Measurements from ENCODE around the gene CUTC. TPM values are rescaled to one million over a fixed set of nuclear protein-coding genes. Genes with fewer than 3 reads are reported as not detected.

CUTC gene
- total and polyA plus RNA-seq, 2 donors from 2014 or later = 16.5 to 19.1 TPM

- Histone ChIP-seq H3K9ac (ENCODE audit: low read length in 3 of 3) (no peak overlapping the region), H3K9me3 (ENCODE audit: control insufficient read depth in 2 of 3, insufficient read depth in 1 of 3, low read length in 3 of 3) (no peaks in the 10 kb centered on the region), H3K4me1 (ENCODE audit: control insufficient read depth in 2 of 3, insufficient read depth in 2 of 3, low read depth in 1 of 3, low read length in 3 of 3) (no peaks in the 10 kb centered on the region), H3K27me3 (ENCODE audit: control insufficient read depth, insufficient read depth, low read length) (no peaks in the 10 kb centered on the region), H3K4me3 (ENCODE audit: low read length in 3 of 3) (no peak overlapping the region), H3K36me3 (ENCODE audit: control insufficient read depth in 2 of 3, insufficient read depth in 3 of 3, low read length in 3 of 3) (peaks cover 4 to 29% (median 24%) of the 10 kb centered on the region in 3 donors), H3K27ac (ENCODE audit: low read depth in 2 of 2, low read length in 2 of 2) (no peak overlapping the region)
- intact Hi-C loops (cut with DNase I) = no loop called here
- no peak for DNase-seq
- no peak for FAIRE-seq
- TF ChIP-seq, protein P1, sequence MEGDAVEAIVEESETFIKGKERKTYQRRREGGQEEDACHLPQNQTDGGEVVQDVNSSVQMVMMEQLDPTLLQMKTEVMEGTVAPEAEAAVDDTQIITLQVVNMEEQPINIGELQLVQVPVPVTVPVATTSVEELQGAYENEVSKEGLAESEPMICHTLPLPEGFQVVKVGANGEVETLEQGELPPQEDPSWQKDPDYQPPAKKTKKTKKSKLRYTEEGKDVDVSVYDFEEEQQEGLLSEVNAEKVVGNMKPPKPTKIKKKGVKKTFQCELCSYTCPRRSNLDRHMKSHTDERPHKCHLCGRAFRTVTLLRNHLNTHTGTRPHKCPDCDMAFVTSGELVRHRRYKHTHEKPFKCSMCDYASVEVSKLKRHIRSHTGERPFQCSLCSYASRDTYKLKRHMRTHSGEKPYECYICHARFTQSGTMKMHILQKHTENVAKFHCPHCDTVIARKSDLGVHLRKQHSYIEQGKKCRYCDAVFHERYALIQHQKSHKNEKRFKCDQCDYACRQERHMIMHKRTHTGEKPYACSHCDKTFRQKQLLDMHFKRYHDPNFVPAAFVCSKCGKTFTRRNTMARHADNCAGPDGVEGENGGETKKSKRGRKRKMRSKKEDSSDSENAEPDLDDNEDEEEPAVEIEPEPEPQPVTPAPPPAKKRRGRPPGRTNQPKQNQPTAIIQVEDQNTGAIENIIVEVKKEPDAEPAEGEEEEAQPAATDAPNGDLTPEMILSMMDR (IDR thresholded peaks at IDR 0.05; ENCODE audit: borderline replicate concordance, extremely low read depth, insufficient read depth) = no peak
These were observed 36.3 kb upstream of the CUTC start for GRCh38 chr10:99695761-99696160.

GRCh38 chr10:99698504-99699080 is 33.4 kb upstream of the CUTC start:
- FAIRE-seq (no peak), DNase-seq (no peak)
- TF ChIP-seq, protein P1 (IDR thresholded peaks at IDR 0.05; ENCODE audit: borderline replicate concordance, extremely low read depth, insufficient read depth) = no peak
- intact Hi-C loops (cut with DNase I) = no loop called here
- Histone ChIP-seq H3K4me1 (ENCODE audit: control insufficient read depth in 2 of 3, insufficient read depth in 2 of 3, low read depth in 1 of 3, low read length in 3 of 3) (no peaks in the 10 kb centered on the region), H3K36me3 (ENCODE audit: control insufficient read depth in 2 of 3, insufficient read depth in 3 of 3, low read length in 3 of 3) (peaks cover 2 to 29% (median 25%) of the 10 kb centered on the region in 3 donors), H3K27me3 (ENCODE audit: control insufficient read depth, insufficient read depth, low read length) (no peaks in the 10 kb centered on the region), H3K9ac (ENCODE audit: low read length in 3 of 3) (no peak overlapping the region), H3K27ac (ENCODE audit: low read depth in 2 of 2, low read length in 2 of 2) (no peak overlapping the region), H3K4me3 (ENCODE audit: low read length in 3 of 3) (no peak overlapping the region), H3K9me3 (ENCODE audit: control insufficient read depth in 2 of 3, insufficient read depth in 1 of 3, low read length in 3 of 3) (no peaks in the 10 kb centered on the region)

DNA sequence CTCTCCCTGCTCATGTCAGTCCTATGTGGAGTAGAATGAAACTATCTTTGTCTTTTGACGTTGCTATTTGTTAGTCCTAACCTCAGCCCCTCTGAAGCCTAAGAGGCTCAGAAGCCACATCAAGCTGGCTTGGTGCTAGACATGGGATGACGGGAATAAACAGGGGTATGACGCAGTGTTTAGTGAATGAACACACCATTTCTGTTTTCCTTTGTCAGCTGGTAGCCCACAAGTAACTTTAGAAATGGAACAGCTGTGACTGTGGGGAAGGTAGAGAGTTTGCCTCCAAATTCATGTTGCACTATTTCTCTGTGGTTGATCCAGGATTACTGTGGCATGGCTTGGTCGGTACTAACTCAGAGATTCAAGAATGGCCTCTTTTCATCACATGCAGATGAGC is 31.4 kb upstream of the CUTC start:
- intact Hi-C loops (cut with DNase I) = no loop called here

More for the DNA sequence above, 31.4 kb upstream of the CUTC start:
- Histone ChIP-seq H3K9me3 (ENCODE audit: control insufficient read depth in 2 of 3, insufficient read depth in 1 of 3, low read length in 3 of 3) (no peaks in the 10 kb centered on the region), H3K36me3 (ENCODE audit: control insufficient read depth in 2 of 3, insufficient read depth in 3 of 3, low read length in 3 of 3) (peaks cover 4 to 35% (median 30%) of the 10 kb centered on the region in 3 donors), H3K4me1 (ENCODE audit: control insufficient read depth in 2 of 3, insufficient read depth in 2 of 3, low read depth in 1 of 3, low read length in 3 of 3) (no peaks in the 10 kb centered on the region), H3K27ac (ENCODE audit: low read depth in 2 of 2, low read length in 2 of 2) (no peak overlapping the region), H3K4me3 (ENCODE audit: low read length in 3 of 3) (no peak overlapping the region), H3K27me3 (ENCODE audit: control insufficient read depth, insufficient read depth, low read length) (no peaks in the 10 kb centered on the region), H3K9ac (ENCODE audit: low read length in 3 of 3) (no peak overlapping the region)
- FAIRE-seq = no peak
- no peak for DNase-seq
- TF ChIP-seq, protein P1 (IDR thresholded peaks at IDR 0.05; ENCODE audit: borderline replicate concordance, extremely low read depth, insufficient read depth) = no peak
